Upper lobe of right lung (tissue), 1 donor: Measurements from ENCODE around the gene GRIN1. TPM values are rescaled to one million over a fixed set of nuclear protein-coding genes. Genes with fewer than 3 reads are reported as not detected.

Experiments
- ATAC-seq: fragments of 200-7000 bp; cut with Tn5 transposase; one replicate; pipeline ENCODE4 v1.9.1; 2020; ENCODE audit warnings: mild to moderate bottlenecking, moderate library complexity
- DNase-seq: peaks from one replicate; pipeline ENCODE4 v3.0.0-alpha.2; 2020
- H3K27ac ChIP-seq: fragments of 200-600 bp; one replicate; pipeline ENCODE4 v1.8.0; 2022
- H3K27me3 ChIP-seq: fragments of 200-600 bp; one replicate; pipeline ENCODE4 v1.8.0; 2022; ENCODE audit warnings: mild to moderate bottlenecking
- H3K36me3 ChIP-seq: fragments of 200-600 bp; one replicate; pipeline ENCODE4 v1.8.0; 2022
- H3K4me1 ChIP-seq: fragments of 200-600 bp; one replicate; pipeline ENCODE4 v1.8.0; 2022
- H3K4me3 ChIP-seq: fragments of 200-600 bp; one replicate; pipeline ENCODE4 v1.8.0; 2022; ENCODE audit warnings: mild to moderate bottlenecking
- H3K9me3 ChIP-seq: fragments of 200-600 bp; one replicate; pipeline ENCODE4 v1.8.0; 2022
- CTCF ChIP-seq: fragments of 200-600 bp; IDR thresholded peaks from one replicate; pipeline ENCODE4 v1.8.0; 2022; ENCODE audit warnings: antibody characterized with exemption
- intact Hi-C: fragments of 100-400 bp; cut with DNase I; formaldehyde crosslinking; loops from one replicate; pipeline ENCODE4 v1.11.0; 2022
- total RNA-seq: library from RNA; stranded (reverse); fragmentation: NEBNext Ultra II Directional; extraction: Animal tissue kit (Norgen Biotek cat#: 25700); gene quantifications from one replicate; pipeline ENCODE4 v1.2.1, GENCODE V29; 2021
- donor health status: DM: no; HTN: yes; CAD: no; lungs with severe emphysema.

GRIN1 gene
- total RNA-seq, 1 donor from 2014 or later, result 0.64 TPM

- DNase-seq, result no peak
- H3K27me3 ChIP-seq, result no peaks in the 10 kb centered on the region
- H3K27ac ChIP-seq, result no peak overlapping the region
- TF ChIP-seq CTCF, result no peak
- peaks cover 7% of the 10 kb centered on the region for H3K4me1 ChIP-seq
- intact Hi-C loops, result no loop called here
- H3K4me3 ChIP-seq, result no peak overlapping the region
- peaks cover 50% of the 10 kb centered on the region for H3K36me3 ChIP-seq
- H3K9me3 ChIP-seq, result no peaks in the 10 kb centered on the region
- ATAC-seq, result no peak
Measured at GRCh38 chr9:137110911-137111787, 27.8 kb upstream of the GRIN1 start.

GRCh38 chr9:137111788-137112563, 27.0 kb upstream of the GRIN1 start:
- Histone ChIP-seq H3K4me3 (no peak overlapping the region), H3K9me3 (no peaks in the 10 kb centered on the region), H3K4me1 (peaks cover 7% of the 10 kb centered on the region), H3K27ac (no peak overlapping the region), H3K27me3 (no peaks in the 10 kb centered on the region), H3K36me3 (peaks cover 42% of the 10 kb centered on the region)
- DNase-seq (no peak), ATAC-seq (no peak)
- intact Hi-C loops, result no loop called here
- no peak for TF ChIP-seq CTCF

- Histone ChIP-seq H3K4me1 (peaks cover 7% of the 10 kb centered on the region), H3K27me3 (no peaks in the 10 kb centered on the region), H3K4me3 (no peak overlapping the region), H3K36me3 (peaks cover 34% of the 10 kb centered on the region), H3K9me3 (no peaks in the 10 kb centered on the region), H3K27ac (no peak overlapping the region)
- DNase-seq (peak; percentile 62), ATAC-seq (no peak)
- TF ChIP-seq CTCF, result no peak
- intact Hi-C loops, result no loop called here
Measured at GRCh38 chr9:137112564-137113384, 26.2 kb upstream of the GRIN1 start.

GRCh38 chr9:137113385-137114159, 25.4 kb upstream of the GRIN1 start:
- Histone ChIP-seq H3K36me3 (peaks cover 28% of the 10 kb centered on the region), H3K27ac (no peak overlapping the region), H3K27me3 (no peaks in the 10 kb centered on the region), H3K4me3 (peak overlapping the region; percentile 36), H3K4me1 (peaks cover 7% of the 10 kb centered on the region), H3K9me3 (no peaks in the 10 kb centered on the region)
- ATAC-seq, result peak; percentile 6
- TF ChIP-seq CTCF, result no peak
- intact Hi-C loops, result no loop called here
- DNase-seq, result peak; percentile 68

- H3K27ac ChIP-seq, result peak overlapping the region; percentile 58
- peaks cover 7% of the 10 kb centered on the region for H3K4me1 ChIP-seq
- no peak for TF ChIP-seq CTCF
- H3K9me3 ChIP-seq, result no peaks in the 10 kb centered on the region
- H3K36me3 ChIP-seq, result peaks cover 22% of the 10 kb centered on the region
- H3K27me3 ChIP-seq, result no peaks in the 10 kb centered on the region
- peak overlapping the region; percentile 78 for H3K4me3 ChIP-seq
- DNase-seq (no peak), ATAC-seq (no peak)
- intact Hi-C loops, result no loop called here
Measured at GRCh38 chr9:137114220-137114612, 24.7 kb upstream of the GRIN1 start.
